ENCODE measurements around the gene IQSEC1. TPM values are rescaled to one million over a fixed set of nuclear protein-coding genes. Genes with fewer than 3 reads are reported as not detected.

Gene IQSEC1
- total RNA-seq, 1 experiment from 2014 or later, result 28.1 TPM

DNA sequence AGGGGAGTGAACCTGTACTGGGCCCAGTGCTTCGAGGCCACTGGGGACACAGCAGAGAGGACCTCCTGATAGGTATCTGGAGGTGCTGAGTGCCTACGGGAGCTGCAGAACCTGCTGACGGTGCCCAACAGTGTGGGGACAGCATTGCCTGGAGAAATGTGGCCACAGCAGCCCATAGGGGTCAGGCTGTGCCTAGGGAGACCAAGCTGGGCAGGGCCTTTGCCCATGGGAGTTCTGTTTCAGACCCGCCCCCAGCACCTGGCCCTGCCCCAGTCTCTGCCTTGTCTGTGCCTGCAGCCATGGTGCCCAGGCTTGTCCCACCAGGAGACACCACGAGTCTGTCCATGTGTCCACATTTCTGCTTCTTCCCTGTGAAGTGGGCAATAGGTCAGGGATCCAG lies 216.6 kb downstream of the IQSEC1 start:
- Histone ChIP-seq H3K4me2 (ENCODE audit: low read length) (no peak overlapping the region), H2AFZ (ENCODE audit: low read depth, low read length, poor library complexity, severe bottlenecking) (no peak overlapping the region), H3K27me3 (ENCODE audit: insufficient read depth, low read length) (peaks cover 9% of the 10 kb centered on the region; the same call in 1 of the 2 replicates), H3K4me3 (replicated peaks in 1 of 2; ENCODE audit: low read depth in 1 of 2, low read length in 2 of 2) (no peak overlapping the region), H3K9me2 (ENCODE audit: insufficient read depth) (no peaks in the 10 kb centered on the region), H3K36me3 (ENCODE audit: control insufficient read depth in 1 of 2, insufficient read depth in 2 of 2, low read length in 2 of 2) (no peaks in the 10 kb centered on the region), H3K9ac (ENCODE audit: low read length) (no peak overlapping the region), H3K9me3 (ENCODE audit: control insufficient read depth in 1 of 2, insufficient read depth in 1 of 2, low read depth in 1 of 2, low read length in 2 of 2) (no peaks in the 10 kb centered on the region), H3K4me1 (ENCODE audit: control insufficient read depth in 1 of 2, insufficient read depth in 2 of 2, low read length in 2 of 2) (peaks cover 0 to 4% of the 10 kb centered on the region in 2 experiments; a peak in 1 of 4 replicates), H3K27ac (ENCODE audit: low read depth, low read length) (no peak overlapping the region), H3K79me2 (ENCODE audit: insufficient read depth, low read length) (no peaks in the 10 kb centered on the region), H4K20me1 (ENCODE audit: insufficient read depth) (no peaks in the 10 kb centered on the region)
- ChIA-PET RAD21 (ENCODE audit: low non-redundant PET in 1 of 2, low total read pairs in 2 of 2, uncharacterized antibody in 2 of 2, unreplicated experiment in 2 of 2) (no interaction called here), CTCF (no interaction called here), POLR2A (no interaction called here)
- DNase-seq (ENCODE audit: low read depth, low spot score), result no peak
- intact Hi-C loops (cut with micrococcal nuclease), result no loop called here
- TF ChIP-seq RAD21 (IDR thresholded peaks at IDR 0.05; ENCODE audit: low read depth), result no peak
- no peak for TF ChIP-seq EGR1 (IDR thresholded peaks at IDR 0.05; ENCODE audit: low read depth)
- no peak for TF ChIP-seq ZFX (IDR thresholded peaks at IDR 0.05)
- no peak for TF ChIP-seq ZNF274 (IDR thresholded peaks at IDR 0.05; ENCODE audit: low read depth, low read length)
- no peak for TF ChIP-seq SRF (IDR thresholded peaks at IDR 0.05; ENCODE audit: low read depth)
- no peak for TF ChIP-seq EZH2 (IDR thresholded peaks at IDR 0.05)
- ATAC-seq, result peak; percentile 85
- no TSS peak for BruUV-seq (replicated peaks)

DNA sequence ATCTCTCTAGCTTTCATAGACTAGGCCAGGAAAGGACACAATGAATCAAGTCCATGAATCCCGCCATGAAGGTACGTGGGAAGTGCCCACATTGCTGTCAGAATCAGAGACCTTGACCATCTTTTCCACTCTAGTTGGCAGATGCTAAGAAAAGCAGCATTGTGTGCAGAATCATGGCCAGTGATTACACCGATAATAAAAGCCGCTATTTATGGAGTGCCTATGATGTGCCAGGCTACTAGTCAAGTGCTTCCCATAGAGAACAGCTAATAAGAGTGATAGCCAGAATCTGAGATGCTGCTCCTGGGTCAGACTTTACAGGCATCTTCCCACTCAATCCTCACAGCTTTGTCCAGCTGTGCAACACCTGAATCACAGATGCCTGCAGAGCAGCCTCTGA lies 218.7 kb downstream of the IQSEC1 start:
- CTCF ChIA-PET, result no interaction called here
- no peaks in the 10 kb centered on the region for H3K36me3 ChIP-seq (ENCODE audit: control insufficient read depth in 1 of 2, insufficient read depth in 2 of 2, low read length in 2 of 2)
- RAD21 ChIA-PET (ENCODE audit: low non-redundant PET in 1 of 2, low total read pairs in 2 of 2, uncharacterized antibody in 2 of 2, unreplicated experiment in 2 of 2), result no interaction called here
- TF ChIP-seq, protein P1, sequence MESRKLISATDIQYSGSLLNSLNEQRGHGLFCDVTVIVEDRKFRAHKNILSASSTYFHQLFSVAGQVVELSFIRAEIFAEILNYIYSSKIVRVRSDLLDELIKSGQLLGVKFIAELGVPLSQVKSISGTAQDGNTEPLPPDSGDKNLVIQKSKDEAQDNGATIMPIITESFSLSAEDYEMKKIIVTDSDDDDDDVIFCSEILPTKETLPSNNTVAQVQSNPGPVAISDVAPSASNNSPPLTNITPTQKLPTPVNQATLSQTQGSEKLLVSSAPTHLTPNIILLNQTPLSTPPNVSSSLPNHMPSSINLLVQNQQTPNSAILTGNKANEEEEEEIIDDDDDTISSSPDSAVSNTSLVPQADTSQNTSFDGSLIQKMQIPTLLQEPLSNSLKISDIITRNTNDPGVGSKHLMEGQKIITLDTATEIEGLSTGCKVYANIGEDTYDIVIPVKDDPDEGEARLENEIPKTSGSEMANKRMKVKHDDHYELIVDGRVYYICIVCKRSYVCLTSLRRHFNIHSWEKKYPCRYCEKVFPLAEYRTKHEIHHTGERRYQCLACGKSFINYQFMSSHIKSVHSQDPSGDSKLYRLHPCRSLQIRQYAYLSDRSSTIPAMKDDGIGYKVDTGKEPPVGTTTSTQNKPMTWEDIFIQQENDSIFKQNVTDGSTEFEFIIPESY (IDR thresholded peaks at IDR 0.05; ENCODE audit: extremely low read depth, insufficient replicate concordance, low read length), result no peak
- TF ChIP-seq EZH2phosphoT487 (IDR thresholded peaks at IDR 0.05; ENCODE audit: borderline replicate concordance) (no peak), ATF3 (IDR thresholded peaks at IDR 0.05) (no peak), JUND (IDR thresholded peaks at IDR 0.05) (no peak), EGR1 (IDR thresholded peaks at IDR 0.05; ENCODE audit: low read depth) (no peak), CBX3 (IDR thresholded peaks at IDR 0.05; ENCODE audit: low read depth) (no peak), SP1 (IDR thresholded peaks at IDR 0.05; ENCODE audit: low read depth) (no peak), TCF7L2 (IDR thresholded peaks at IDR 0.05; ENCODE audit: borderline replicate concordance, extremely low read depth, insufficient read depth, insufficient read length) (no peak), SIN3A (IDR thresholded peaks at IDR 0.05; ENCODE audit: low read depth) (no peak), SRF (IDR thresholded peaks at IDR 0.05; ENCODE audit: low read depth) (no peak), FOSL1 (IDR thresholded peaks at IDR 0.05; ENCODE audit: low read depth) (no peak), POLR2AphosphoS5 (IDR thresholded peaks at IDR 0.05; ENCODE audit: low read depth, low read length) (no peak), ELF1 (IDR thresholded peaks at IDR 0.05; ENCODE audit: borderline replicate concordance, low read depth) (no peak)
- TF ChIP-seq, protein P2, sequence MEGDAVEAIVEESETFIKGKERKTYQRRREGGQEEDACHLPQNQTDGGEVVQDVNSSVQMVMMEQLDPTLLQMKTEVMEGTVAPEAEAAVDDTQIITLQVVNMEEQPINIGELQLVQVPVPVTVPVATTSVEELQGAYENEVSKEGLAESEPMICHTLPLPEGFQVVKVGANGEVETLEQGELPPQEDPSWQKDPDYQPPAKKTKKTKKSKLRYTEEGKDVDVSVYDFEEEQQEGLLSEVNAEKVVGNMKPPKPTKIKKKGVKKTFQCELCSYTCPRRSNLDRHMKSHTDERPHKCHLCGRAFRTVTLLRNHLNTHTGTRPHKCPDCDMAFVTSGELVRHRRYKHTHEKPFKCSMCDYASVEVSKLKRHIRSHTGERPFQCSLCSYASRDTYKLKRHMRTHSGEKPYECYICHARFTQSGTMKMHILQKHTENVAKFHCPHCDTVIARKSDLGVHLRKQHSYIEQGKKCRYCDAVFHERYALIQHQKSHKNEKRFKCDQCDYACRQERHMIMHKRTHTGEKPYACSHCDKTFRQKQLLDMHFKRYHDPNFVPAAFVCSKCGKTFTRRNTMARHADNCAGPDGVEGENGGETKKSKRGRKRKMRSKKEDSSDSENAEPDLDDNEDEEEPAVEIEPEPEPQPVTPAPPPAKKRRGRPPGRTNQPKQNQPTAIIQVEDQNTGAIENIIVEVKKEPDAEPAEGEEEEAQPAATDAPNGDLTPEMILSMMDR (IDR thresholded peaks at IDR 0.05 in 2 of 3, conservative IDR thresholded peaks at IDR 0.05 in 1 of 3; ENCODE audit: borderline replicate concordance in 1 of 3, insufficient read depth in 1 of 3, low read depth in 2 of 3, low read length in 2 of 3), result no peak
- TF ChIP-seq, protein P3, sequence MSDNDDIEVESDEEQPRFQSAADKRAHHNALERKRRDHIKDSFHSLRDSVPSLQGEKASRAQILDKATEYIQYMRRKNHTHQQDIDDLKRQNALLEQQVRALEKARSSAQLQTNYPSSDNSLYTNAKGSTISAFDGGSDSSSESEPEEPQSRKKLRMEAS (IDR thresholded peaks at IDR 0.05), result no peak

More for the DNA sequence above, 218.7 kb downstream of the IQSEC1 start:
- BruUV-seq (replicated peaks), result no TSS peak
- H3K9me2 ChIP-seq (ENCODE audit: insufficient read depth), result no peaks in the 10 kb centered on the region
- no peaks in the 10 kb centered on the region for H3K79me2 ChIP-seq (ENCODE audit: insufficient read depth, low read length)
- no peak overlapping the region for H3K9ac ChIP-seq (ENCODE audit: low read length)
- no peaks in the 10 kb centered on the region for H4K20me1 ChIP-seq (ENCODE audit: insufficient read depth)
- H3K27ac ChIP-seq (ENCODE audit: low read depth, low read length), result no peak overlapping the region
- intact Hi-C loops (cut with micrococcal nuclease), result no loop called here
- H3K4me2 ChIP-seq (ENCODE audit: low read length), result no peak overlapping the region
- no peak overlapping the region for H2AFZ ChIP-seq (ENCODE audit: low read depth, low read length, poor library complexity, severe bottlenecking)
- DNase-seq (ENCODE audit: low read depth, low spot score) (no peak), ATAC-seq (no peak)
- H3K9me3 ChIP-seq (ENCODE audit: control insufficient read depth in 1 of 2, insufficient read depth in 1 of 2, low read depth in 1 of 2, low read length in 2 of 2), result no peaks in the 10 kb centered on the region
- peaks cover 0 to 4% of the 10 kb centered on the region in 2 experiments; a peak in 1 of 4 replicates for H3K4me1 ChIP-seq (ENCODE audit: control insufficient read depth in 1 of 2, insufficient read depth in 2 of 2, low read length in 2 of 2)
- H3K27me3 ChIP-seq (ENCODE audit: insufficient read depth, low read length), result peaks cover 9% of the 10 kb centered on the region; the same call in 1 of the 2 replicates
- POLR2A ChIA-PET, result interaction anchor here (1.4 kb wide), 1 partner anchor 13 kb away, joined by 5 read pairs; no protein-coding TSS in a partner anchor
- H3K4me3 ChIP-seq (replicated peaks in 1 of 2; ENCODE audit: low read depth in 1 of 2, low read length in 2 of 2), result no peak overlapping the region
